Right lobe of liver (tissue), 4 donors: ENCODE measurements around the gene TMEM80.

Experiments
- POLR2A ChIP-seq: fragments of 450-650 bp; IDR thresholded peaks from one replicate; pipeline ENCODE4 v1.6.1; 2017; ENCODE audit warnings: antibody characterized with exemption, mild to moderate bottlenecking
- TF ChIP-seq, protein P1 (sequence below), 4 donors: fragments of 200-600 bp in 3 of 4; fragments of 450-650 bp in 1 of 4; IDR thresholded peaks; one replicate each; pipeline versions ENCODE4 v1.5.1 to v1.8.0; 2016 to 2022; ENCODE audit warnings: antibody characterized with exemption in 4 of 4, mild to moderate bottlenecking in 2 of 4
- donor health status: DM: no; HTN: no; CAD: no.
- donor health status: DM: no; HTN: no; CAD: no.
- donor health status: DM: no; HTN: yes; CAD: no.

GRCh38 chr11:701741-702461 is 6.3 kb downstream of the TMEM80 start:
- TF ChIP-seq, protein P1, sequence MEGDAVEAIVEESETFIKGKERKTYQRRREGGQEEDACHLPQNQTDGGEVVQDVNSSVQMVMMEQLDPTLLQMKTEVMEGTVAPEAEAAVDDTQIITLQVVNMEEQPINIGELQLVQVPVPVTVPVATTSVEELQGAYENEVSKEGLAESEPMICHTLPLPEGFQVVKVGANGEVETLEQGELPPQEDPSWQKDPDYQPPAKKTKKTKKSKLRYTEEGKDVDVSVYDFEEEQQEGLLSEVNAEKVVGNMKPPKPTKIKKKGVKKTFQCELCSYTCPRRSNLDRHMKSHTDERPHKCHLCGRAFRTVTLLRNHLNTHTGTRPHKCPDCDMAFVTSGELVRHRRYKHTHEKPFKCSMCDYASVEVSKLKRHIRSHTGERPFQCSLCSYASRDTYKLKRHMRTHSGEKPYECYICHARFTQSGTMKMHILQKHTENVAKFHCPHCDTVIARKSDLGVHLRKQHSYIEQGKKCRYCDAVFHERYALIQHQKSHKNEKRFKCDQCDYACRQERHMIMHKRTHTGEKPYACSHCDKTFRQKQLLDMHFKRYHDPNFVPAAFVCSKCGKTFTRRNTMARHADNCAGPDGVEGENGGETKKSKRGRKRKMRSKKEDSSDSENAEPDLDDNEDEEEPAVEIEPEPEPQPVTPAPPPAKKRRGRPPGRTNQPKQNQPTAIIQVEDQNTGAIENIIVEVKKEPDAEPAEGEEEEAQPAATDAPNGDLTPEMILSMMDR (IDR thresholded peaks at IDR 0.05) = no peak
- no peak for TF ChIP-seq POLR2A
